Measurements from ENCODE around the gene TFCP2L1.
"Not testable (repeated sequence)": the region's sequence is repeated elsewhere in the genome, so short reads cannot be mapped to it uniquely, and the experiment has no call there.

TFCP2L1 gene

DNA sequence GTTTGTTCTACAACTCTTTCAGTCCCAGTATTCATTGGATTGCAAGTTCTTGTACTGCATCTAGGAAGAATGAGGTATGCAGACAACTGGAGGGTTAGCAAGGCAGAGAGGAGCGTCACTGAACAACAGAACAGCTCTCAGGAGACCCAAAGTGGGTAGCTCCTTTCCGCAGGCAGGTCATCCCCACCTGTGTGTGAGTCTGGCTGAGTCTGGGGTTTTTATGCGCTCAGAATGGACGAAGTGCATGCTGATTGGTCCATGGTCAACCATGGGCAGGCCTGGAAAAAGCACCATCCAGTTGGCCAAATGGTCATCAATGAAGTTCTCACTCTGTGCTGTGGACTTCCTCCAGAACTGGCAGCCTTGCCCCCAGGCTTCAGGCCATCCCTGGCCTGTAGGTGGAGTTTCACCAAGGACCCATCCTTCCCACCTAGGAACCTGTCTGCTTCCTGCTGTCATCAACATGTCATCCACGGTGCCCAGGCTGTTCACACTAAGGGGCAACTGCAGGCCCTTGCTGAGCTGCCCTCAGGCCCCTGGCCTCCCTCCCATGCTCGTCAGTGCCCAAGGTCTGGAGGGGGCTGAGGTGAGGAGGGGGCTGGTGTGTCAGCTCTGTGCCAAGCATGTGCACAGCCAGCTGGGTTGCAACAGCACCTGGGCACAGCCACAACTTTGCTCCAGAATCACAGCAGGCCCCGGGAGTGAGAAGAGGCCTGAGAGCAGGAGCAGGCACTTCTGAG is 11.1 kb upstream of the TFCP2L1 start:
- DNase-seq (ENCODE audit: low read depth in 2 of 2), result no peak

DNA sequence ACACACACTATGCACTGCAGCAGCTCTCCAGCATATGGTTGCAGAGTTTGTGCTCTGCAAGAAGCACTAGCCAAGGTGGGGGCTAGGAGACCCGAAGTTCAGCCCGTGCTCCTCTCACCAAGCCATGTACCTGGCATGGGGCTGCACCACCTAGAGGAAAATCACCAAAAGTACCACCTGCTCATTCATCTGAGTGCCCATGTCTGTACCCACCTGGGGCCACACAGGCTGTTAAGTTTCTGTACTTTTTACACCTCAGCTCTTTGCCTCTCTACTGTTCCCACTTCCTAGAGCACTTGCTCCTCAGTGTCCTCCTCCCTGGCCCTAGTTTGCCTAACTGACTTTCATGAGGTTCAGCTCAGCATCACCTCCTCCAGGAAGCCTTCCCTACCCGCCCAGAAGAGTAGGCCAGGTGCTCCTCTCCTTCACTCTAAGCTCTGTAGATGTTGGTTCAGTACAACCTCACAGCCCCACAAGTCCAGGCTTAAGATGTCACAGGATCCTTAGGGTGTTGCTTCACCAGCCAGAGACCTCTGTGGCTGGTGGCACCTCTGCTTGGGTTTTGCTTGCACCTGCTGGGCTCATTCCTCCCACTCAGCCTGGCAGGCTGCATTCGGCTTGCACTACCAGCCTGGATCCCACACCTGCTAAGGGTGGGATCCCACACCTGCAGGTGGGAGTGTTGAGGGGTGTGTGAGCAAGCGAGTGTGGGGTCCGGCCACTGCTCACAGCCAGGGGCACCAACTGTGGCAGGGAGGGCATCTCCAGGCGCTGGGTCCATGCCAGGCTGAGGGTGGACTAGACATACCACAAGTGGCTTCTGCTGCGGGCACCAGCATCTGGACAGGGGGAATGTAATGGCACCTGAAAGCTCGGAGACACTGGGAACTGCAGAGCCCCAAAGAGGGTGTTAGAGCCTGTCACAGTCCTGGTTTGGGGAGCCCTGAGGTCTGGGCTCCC is 10.2 kb upstream of the TFCP2L1 start:
- DNase-seq (ENCODE audit: low read depth in 2 of 2), result no peak

DNA sequence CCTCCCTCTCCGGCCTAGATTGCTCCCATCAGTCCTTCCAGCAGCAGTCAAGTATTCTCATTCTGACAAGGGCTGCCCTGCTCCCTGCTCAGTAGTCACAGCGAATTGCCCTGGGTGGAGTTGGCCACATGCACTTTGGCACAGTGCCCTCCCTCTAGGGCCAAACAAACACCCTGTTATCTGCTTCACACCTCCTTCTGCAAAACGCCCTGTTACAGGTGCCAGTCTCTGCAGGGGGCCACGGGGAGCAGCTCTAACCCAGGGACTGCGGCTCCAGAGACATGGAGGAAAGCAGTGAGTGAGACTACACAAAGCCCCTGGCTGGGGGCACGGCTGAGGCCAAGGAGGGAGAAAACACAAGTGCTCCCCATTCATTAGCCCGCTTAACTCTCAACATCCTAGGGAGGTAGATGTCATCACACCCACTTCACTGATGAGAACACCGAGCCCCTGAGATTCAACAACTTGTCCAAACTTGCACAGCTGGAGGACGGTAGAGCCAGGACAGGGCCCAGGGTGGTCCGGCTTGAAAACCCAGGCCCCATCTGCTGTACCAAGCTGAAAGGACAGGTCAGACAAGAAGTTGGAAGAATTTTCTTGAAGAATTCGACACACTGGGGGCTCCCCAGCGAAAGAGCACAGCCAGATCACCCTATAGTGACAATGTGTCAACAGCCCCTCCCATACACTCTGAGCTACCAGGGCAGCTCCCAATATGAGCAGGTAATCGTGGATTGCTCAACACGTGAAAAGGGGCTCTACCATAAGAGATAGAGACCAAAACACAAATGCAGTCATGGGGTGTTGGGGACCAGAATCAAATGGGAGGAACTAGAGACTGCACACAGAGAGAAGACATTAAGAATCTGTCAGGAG is 8.7 kb upstream of the TFCP2L1 start:
- DNase-seq (ENCODE audit: low read depth in 2 of 2), result no peak

DNA sequence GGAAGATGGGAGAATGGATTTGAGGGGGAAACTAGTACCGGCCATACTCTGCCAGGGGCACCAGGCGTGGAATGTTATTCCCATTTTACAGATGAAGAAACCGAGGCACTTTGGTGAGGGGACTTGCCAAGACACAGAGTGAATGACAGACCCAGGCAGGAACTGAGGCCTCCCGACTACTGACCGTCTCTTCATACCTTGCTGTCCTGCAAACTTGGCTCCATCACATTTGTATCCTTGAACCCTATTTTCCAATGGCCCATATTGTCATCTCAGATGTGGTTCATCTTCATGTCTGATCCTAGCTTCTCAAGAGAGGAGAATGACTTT is 6.2 kb upstream of the TFCP2L1 start:
- no peak for DNase-seq (ENCODE audit: low read depth in 2 of 2)

DNA sequence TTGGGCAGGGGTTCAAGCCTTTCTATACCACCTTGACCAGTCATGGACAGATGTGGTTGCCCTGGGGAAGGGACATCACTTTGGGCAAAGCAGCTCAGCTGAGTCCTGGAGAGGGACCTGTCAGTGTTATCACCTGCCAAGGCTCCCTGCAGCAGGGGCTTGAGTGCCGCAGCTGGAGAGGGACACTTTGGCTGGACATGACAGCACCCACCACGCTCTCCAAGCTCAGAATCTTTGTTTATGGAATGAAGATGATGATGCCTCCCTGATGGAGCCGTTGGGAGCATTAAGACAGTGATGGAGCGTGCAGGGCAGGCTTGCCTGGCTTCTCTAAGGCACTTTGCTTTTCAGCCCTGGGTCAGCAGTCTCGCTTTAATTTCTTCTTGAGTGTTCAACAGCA is 4.3 kb upstream of the TFCP2L1 start:
- DNase-seq (ENCODE audit: low read depth in 2 of 2), result no peak

DNA sequence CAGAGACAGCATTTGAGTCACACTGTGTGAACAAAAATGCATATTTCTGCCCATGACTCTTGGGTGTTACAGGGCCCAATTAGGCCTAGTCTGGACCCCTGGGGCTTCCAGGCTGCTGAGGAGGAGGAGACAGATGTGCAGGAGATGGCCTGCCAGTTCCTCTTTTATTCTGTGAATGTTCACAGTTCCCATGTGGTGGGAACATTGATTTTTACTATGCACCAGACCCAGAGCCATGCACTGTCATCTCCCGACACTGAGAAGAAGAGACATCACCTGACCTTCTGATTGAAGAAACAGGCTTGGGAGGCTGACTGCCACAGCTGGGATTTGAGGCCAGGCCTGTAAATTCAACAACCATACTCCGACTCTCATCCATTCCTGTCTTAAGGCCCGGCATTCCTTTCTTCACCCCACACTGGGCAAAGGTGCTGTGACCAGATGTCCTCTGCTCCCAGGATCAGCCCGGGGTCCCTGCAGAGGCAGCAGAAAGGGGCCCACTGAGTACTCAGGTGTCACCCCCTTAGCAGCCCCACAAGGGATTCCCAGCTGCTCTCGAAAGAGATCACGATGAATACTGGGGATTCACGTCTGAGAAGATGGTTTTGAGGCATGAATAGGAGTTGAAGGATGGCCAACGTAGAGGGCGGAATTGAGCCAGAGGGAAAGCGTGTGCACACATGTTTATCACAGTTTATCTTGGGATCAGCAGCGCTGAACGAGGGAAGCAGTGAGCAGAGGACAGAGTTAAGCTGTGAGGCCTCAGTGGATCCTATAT is 3.6 kb upstream of the TFCP2L1 start:
- no peak for DNase-seq (ENCODE audit: low read depth in 2 of 2)

DNA sequence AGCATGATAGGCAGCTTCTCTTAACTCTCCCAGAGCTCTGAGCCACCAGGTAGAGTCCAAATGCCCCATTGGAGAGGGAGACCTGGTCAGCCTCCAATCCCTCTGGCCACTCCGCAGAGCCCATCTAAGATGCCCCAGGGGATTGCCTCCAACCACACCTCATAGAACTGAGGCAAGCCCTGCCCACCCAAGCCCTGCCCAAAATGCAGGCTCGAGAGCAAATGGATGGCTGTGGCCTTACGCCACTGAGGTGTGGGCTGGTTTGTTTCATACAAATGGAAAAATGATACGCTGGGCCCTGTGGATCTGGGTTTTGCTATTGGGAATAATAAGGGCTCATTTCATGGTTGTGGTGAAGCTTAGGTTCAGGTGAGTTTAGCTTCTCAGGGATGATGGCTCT is 3.0 kb upstream of the TFCP2L1 start:
- no peak for DNase-seq (ENCODE audit: low read depth in 2 of 2)

DNA sequence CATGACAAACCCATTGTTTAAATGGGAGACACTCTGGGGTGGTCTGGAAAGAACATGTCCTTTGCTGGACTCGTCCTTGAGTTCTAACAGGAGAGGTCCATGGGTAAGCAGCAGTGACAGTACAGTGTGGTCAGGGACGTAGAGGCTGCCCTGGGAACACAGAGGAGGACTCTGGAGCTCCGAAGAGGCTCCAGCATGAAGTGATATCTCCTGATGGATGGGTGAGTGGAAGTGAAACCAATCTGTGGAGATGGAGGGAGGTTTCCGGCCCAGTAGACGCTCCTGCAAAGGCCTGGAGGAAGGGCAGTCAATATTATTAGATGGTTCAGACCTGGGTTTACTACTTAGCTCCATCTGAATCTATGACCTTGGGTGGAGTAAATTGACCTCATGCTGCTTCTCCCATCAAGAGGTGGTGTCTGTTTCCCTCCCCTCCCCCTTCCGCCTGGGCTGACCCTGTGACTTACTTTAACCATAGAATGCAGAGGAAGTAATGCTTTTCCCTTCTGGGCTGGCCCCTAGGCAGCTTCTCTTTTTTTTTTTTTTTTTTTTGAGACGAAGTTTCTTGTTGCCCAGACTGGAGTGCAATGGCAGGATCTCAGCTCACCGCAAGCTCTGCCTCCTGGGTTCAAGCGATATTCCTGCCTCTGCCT is 2.3 kb upstream of the TFCP2L1 start:
- no peak for DNase-seq (ENCODE audit: low read depth in 2 of 2)

DNA sequence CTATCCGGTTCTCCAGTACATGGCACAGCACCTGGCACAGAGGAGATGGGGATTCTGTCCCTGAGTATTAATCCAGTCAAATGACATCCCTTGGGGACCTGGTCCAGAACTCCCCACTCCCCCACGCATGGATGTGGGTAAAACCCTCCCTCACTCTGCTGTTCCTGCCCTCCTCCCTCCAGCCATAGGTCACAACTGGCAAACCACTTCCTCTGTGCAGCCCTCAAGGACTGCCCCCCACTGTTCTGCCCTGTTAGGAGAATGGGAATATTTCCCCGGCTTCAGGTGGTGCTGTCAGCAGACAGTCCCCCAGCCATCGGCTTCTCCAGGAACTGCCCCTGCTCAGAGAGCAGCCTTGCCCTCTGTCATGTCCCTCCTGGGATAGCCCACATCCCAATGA is 1.5 kb upstream of the TFCP2L1 start:
- no peak for DNase-seq (ENCODE audit: low read depth in 2 of 2)

DNA sequence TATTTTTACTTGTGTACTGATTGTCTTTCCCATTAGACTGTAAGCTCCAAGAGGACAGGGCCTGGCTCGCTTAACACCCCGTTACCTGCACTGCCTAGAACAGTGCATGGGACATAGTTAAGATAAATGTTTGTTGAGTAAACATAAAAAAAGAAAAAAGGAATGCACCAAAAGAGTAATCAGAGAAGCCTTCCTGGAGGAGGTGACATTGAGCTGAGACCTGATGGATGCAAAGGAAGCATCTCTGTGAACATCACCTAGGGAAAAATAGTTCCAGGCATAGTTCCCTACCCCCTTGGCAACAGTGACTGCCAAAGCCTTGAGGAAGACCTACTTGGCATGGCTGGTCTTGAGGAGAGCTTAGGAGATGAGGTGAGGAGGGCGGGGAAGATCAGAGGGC is 924 bp upstream of the TFCP2L1 start:
- no peak for DNase-seq (ENCODE audit: low read depth in 2 of 2)

DNA sequence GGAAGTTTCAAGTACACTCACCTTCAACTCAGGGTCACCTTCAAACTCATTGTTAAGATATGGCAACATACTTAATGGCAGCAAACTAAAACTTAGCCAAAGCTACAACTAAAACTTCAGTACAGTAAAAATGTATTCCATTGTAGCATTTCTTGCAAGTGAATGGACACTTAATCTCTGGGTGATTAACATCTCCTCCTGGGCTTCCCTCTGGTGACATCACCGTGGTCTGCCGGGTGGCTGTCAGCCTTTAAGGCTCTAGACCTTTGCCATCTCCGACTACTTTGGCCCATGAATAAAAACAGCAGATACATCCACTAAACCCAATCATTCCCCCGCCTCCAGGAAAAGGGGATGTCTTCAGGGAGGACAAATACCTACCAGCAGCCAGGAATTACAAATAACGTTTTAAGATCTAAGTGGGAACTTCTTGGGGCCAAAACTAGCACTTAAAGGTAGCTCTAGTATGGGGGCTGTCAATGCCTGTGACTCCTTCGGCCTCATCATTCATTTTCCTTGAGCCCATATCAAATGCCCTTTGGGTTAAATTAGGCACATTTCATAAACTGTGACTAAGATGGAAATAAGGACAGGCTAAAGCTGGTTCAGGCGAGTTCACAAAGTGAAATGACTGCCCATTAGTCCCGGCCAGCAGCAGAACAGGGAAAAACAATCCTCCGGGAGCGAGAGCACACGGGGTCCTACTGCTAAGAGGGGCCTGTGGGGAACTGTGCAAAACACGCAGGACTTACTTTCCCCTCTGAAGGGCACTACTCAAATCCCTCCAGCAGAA is 1.1 kb downstream of the TFCP2L1 start:
- DNase-seq (ENCODE audit: low read depth in 2 of 2), result no peak

DNA sequence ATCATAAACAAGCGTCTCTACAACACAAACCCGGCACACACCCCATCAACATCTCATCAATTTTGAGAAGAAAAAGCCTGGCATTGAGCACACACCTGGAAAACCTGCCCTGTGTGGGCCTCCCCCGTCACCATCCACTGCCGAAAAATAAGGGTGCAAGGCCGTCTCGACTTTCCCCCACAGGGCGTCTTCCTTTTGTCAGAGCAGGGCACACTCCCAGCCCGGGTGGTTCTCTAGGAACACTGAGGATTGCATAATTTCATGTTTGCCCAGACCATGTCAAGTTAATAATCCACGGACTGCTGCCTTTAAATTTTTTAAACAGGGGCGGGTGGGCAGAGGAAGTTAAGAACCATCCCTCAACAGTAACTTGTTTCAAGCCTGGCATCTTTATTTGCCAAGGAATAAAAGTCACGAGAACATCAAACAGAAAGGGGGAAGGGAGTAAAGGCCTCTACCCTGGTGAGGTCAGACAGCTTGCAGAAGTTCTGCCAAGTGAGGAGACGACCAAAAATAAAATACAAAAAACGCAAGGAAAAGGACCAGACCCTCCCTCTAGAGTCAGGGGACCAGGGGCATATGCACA is 2.1 kb downstream of the TFCP2L1 start:
- no peak for DNase-seq (ENCODE audit: low read depth in 2 of 2)

DNA sequence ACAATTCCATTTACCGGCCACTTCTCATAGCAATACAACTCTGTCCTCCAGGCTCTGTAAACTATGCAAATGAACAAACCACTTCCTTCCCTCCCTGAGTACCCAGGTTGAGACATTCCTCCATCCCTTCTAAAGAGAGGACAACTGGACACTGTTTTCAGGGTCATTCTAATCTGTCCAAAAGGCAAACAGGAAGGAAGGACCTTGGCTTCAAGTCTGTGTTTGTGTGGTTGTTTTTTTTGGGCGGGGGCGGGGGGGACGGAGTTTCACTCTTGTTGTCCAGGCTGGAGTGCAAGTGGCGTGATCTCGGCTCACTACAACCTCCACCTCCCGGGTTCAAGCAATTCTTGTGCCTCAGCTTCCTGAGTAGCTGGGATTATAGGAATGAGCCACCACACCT is 3.3 kb downstream of the TFCP2L1 start:
- no peak for DNase-seq (ENCODE audit: low read depth in 2 of 2)

DNA sequence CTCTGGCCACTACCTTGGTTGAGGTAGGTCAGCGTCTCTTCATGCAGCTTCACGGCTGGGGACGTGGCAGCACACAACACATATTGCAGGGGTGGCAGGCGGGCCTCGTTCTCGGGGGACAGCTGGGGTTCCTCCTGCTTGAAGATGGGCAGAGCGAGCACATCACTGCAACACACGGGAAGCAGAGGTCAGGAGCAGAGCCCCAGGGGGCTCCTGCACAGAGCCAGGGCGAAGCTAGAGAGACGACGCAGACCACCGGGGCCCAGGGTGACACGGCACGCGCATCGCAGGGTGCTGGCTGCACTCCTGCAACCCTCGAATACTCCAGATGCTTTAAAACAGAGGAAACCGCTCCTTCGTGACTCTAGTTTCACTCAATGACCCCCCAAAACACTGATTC is 3.9 kb downstream of the TFCP2L1 start:
- no peak for DNase-seq (ENCODE audit: low read depth in 2 of 2)

DNA sequence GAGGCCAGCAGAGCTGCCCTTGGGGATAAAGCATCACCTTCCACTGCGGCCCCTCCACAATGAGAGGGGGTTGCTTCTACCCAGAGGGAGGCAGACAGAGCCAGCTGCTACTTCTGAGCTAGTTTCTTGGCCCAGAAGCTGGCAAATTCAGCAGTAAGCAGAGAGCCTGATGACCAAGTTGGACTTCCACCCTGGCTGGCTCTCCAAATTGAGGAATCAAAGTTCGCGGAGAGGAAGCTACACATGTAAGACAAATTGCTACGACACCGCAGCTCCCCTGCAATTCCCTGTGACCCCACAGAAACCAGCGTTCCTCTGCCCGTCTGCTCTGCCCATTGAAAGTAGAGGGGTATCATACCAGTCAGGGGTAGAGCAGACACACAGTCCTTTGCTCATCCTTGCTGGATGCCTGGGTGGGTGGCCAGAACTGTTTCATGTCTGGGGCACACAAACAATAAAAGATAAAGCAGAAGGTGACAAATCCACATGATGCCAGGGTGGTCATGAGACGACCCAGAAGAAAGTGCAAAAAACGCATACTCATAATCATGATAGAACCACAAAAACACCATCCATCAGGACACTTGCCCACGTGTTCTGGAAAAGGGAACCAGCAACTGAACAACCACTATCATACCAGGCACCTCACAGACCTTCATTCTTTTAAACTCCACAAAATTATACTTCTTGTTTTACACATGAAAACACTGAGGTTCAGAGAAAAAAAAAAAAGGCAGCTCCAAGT is 5.4 kb downstream of the TFCP2L1 start:
- DNase-seq (ENCODE audit: low read depth in 2 of 2), result no peak

DNA sequence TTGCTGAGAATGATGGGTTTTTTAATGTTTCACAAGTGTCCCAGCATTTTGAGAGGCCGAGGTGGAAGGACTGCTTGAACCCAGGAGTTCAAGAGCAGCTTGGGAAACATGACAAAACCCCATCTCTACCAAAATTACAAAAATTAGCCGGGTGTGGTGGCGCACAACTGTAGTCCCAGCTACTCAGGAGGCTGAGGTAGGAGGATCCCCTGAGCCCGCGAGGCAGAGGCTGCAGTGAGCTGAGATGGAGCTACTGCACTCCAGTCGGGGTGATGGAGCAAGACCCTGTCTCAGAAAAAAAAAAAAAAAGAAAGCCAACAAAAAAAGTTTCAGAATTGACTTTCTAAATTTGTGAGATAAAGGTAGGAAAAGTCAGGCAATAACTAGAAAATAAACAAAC is 8.7 kb downstream of the TFCP2L1 start:
- DNase-seq (ENCODE audit: low read depth in 2 of 2), result no peak

DNA sequence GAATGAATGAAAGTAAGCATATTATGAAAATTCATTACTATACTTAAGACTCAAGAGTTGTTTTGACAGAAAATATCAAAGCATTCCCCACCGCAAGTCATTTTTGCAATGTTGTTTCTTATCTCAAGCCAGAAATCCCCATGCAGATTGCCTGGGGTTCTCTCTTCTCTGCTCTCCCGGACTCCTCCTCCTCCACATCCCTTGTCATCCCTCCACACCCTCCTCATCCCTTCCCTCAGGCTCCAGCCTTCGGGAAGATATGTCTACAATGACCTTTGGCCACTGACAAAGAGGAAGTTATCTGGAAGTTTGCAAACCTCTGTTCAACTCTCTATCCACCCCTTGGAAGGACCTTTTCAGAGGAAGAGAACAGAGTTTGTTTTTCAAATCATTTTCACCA is 11.9 kb downstream of the TFCP2L1 start:
- DNase-seq (ENCODE audit: low read depth in 2 of 2), result no peak

DNA sequence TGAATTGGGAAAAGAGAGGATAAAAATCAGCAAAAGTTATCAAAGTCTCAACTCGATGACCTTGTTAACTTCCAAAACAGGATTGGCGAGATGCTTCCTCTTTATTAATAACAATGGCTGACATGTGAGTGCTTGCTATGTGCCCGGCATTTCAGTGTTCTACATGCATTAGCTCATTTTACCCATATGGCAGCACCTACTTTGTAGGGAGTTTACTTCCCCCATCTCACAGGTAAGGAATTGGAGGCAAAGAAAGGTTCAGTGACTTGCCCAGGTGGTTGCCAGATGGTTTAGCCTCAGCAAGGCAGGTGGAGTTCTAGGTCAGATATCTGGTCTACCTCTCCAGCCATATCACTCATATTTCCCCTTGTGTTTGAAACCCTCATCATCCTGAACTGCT is 12.4 kb downstream of the TFCP2L1 start:
- DNase-seq (ENCODE audit: low read depth in 2 of 2), result no peak

DNA sequence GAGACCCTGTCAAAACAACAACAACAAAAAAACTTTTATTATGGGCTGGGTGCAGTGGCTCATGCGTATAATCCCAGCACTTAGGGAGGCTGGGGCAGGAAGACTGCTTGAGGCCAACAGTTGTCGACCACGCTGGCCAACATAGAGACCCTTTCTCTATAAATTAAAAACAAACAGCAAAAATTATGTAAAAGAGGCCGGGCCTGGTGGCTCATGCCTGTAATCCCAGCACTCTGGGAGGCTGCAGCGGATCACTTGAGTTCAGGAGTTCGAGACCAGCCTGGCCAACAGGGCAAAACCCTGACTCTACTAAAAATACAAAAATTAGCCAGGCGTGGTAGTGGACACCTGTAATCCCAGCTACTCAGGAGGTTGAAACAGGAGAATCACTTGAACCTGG is 15.6 kb downstream of the TFCP2L1 start:
- DNase-seq (ENCODE audit: low read depth in 2 of 2), result not testable (repeated sequence)

All from stimulated activated CD8-positive, alpha-beta memory T cell treated with anti-CD3 and anti-CD28 coated beads, Interleukin-15, amount 100 ng/mL, for 48 hours (primary cell).